HepG2 (cell line): ENCODE results near the gene ZNF367. TPM values are rescaled to one million over a fixed set of nuclear protein-coding genes. Genes with fewer than 3 reads are reported as not detected.

ENCODE experiments used
- ELF1 ChIP-seq: sonication (generic); formaldehyde crosslinking; IDR thresholded peaks from 2 replicates; pipeline ENCODE4 v1.4.0; 2020; ENCODE audit warnings: missing genetic modification reagents
- EP300 ChIP-seq, 3 experiments: sonication (generic) in 1 of 3; formaldehyde crosslinking in 1 of 3; IDR thresholded peaks; 2 replicates each; pipeline versions ENCODE4 v1.5.1 to v1.6.1; 2011 to 2020; ENCODE audit warnings: low read depth in 2 of 3, low read length in 2 of 3, borderline replicate concordance in 1 of 3, improper control_type of control experiment in 1 of 3, mild to moderate bottlenecking in 1 of 3, missing genetic modification reagents in 1 of 3, moderate library complexity in 1 of 3
- FIP1L1 ChIP-seq: fragments of 200-400 bp; formaldehyde crosslinking; IDR thresholded peaks from 2 replicates; pipeline ENCODE4 v1.6.1; 2018; ENCODE audit warnings: low read depth, mild to moderate bottlenecking, low read length, moderate library complexity, borderline replicate concordance; ENCODE audit not compliant: insufficient read depth
- KDM5B ChIP-seq: sonication (generic); formaldehyde crosslinking; IDR thresholded peaks from 2 replicates; pipeline ENCODE4 v1.4.0; 2020; ENCODE audit warnings: missing genetic modification reagents, mild to moderate bottlenecking, borderline replicate concordance
- MTA3 ChIP-seq: sonication (generic); formaldehyde crosslinking; IDR thresholded peaks from 2 replicates; pipeline ENCODE4 v1.4.0; 2020; ENCODE audit warnings: missing genetic modification reagents
- MZF1 ChIP-seq: sonication (generic); formaldehyde crosslinking; IDR thresholded peaks from 2 replicates; pipeline ENCODE4 v1.8.1; 2023; ENCODE audit warnings: mild to moderate bottlenecking, missing genetic modification reagents, borderline replicate concordance
- REXO4 ChIP-seq: sonication (generic); formaldehyde crosslinking; IDR thresholded peaks from 2 replicates; pipeline ENCODE4 v1.8.0; 2022; ENCODE audit warnings: missing genetic modification reagents, mild to moderate bottlenecking, borderline replicate concordance
- SALL1 ChIP-seq: sonication (generic); formaldehyde crosslinking; IDR thresholded peaks from 2 replicates; pipeline ENCODE4 v1.8.0; 2022; ENCODE audit warnings: mild to moderate bottlenecking, missing genetic modification reagents
- TEAD3 ChIP-seq: optimal IDR thresholded peaks from 2 replicates; pipeline ENCODE3; 2016; ENCODE audit warnings: borderline replicate concordance
- ZC3H13 ChIP-seq: sonication (generic); formaldehyde crosslinking; IDR thresholded peaks from 2 replicates; pipeline ENCODE4 v1.8.1; 2023; ENCODE audit warnings: mild to moderate bottlenecking, missing genetic modification reagents, moderate library complexity
- ZHX1 ChIP-seq: sonication (generic); formaldehyde crosslinking; IDR thresholded peaks from 2 replicates; pipeline ENCODE4 v1.8.1; 2022; ENCODE audit warnings: low read depth, mild to moderate bottlenecking, missing genetic modification reagents
- ZNF598 ChIP-seq: sonication (generic); formaldehyde crosslinking; IDR thresholded peaks from 2 replicates; pipeline ENCODE4 v1.5.1; 2020; ENCODE audit warnings: mild to moderate bottlenecking, missing genetic modification reagents, borderline replicate concordance
- ZSCAN12 ChIP-seq: sonication (generic); formaldehyde crosslinking; IDR thresholded peaks from 2 replicates; pipeline ENCODE4 v1.9.0; 2021; ENCODE audit warnings: mild to moderate bottlenecking, missing genetic modification reagents
- polyA plus RNA-seq, 8 experiments: library from polyadenylated mRNA; depleted of rRNA in 3 of 8; stranded (reverse) in 7 of 8; unstranded in 1 of 8; fragments of >200 nt; fragmentation: Illumina TruSeq in 4 of 8; extraction: Trizol in 4 of 8; gene quantifications; 2 replicates each; pipeline versions ENCODE4 v1.2.1 to v1.2.3, GENCODE V29; 2011 to 2016; ENCODE audit warnings: low read depth in 4 of 8, missing spikeins in 1 of 8, mixed read lengths in 1 of 8; ENCODE audit not compliant: insufficient read depth in 1 of 8
- total RNA-seq, 5 experiments: library from RNA; depleted of rRNA; stranded (reverse); fragments of >200 nt; fragmentation: Illumina TruSeq; extraction: Trizol; gene quantifications; 2 replicates each; pipeline ENCODE4 v1.2.3, GENCODE V29; 2016; ENCODE audit warnings: low read depth in 1 of 5
- TF ChIP-seq, protein P1 (sequence below): sonication (generic); formaldehyde crosslinking; IDR thresholded peaks from 2 replicates; pipeline ENCODE4 v1.4.0; 2020; ENCODE audit warnings: missing genetic modification reagents
- TF ChIP-seq, protein P2 (sequence below): IDR thresholded peaks from 2 replicates; pipeline ENCODE4 v1.6.1; 2016; ENCODE audit warnings: low read depth
- TF ChIP-seq, protein P3 (sequence below): sonication (generic); formaldehyde crosslinking; IDR thresholded peaks from 2 replicates; pipeline ENCODE4 v1.8.0; 2022; ENCODE audit warnings: mild to moderate bottlenecking, missing genetic modification reagents; ENCODE audit not compliant: insufficient replicate concordance
- TF ChIP-seq, protein P4 (sequence below): sonication (generic); formaldehyde crosslinking; IDR thresholded peaks from 2 replicates; pipeline ENCODE4 v1.4.0; 2020; ENCODE audit warnings: missing genetic modification reagents

Gene ZNF367
- total and polyA plus RNA-seq, 2 of the 13 experiments (the other 11 are each of a cell fraction or from before 2014, with no cell fraction given): 2.9 to 7.7 TPM

DNA sequence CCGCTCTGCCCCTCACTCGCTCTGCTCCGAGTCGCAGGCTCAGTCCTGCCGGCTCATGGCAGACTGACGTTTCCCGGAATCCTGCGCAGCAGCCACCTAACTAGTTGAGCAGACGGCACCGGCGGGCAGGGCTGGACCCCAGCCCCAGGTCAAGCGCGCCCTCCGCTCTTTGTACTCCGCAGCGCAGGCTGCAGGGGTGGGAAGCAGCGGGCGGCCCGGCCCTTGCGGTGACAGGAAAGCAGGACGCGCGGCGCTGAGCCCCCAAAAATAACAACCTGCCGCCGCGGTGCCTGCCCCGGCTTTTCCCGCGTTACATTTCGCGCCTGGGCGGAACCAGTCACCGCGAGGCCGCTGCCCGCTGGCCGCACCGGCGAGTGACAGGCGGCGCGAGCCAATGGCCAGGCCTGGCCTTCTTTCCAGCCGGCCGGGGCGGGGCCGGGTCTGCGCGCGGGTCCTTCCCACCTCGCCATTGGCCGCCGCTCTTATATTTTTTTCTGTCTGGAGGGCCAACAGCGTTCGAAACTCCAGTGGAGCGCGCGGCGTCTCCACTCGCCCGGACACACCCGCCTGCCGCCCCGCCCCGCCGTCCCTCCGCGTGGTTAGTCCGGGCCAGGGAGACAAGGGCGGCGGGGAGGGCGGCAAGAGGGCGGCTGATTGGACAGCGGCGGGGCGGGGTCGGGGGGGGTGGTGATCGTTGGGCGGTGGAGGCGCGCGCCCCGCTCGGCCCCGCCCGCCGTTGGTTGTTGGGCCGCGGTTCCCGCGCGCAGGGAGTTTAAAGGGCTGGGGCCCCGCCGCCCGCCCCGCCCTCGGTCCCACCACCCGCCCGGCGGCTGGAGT is at the start of gene ZNF367 (continued):
- TF ChIP-seq FIP1L1 (no peak), ELF1 (no peak), ZC3H13 (peak; percentile 95), MTA3 (CRISPR knock-in tag) (no peak), SALL1 (CRISPR knock-in tag) (peak; percentile 58; the same call in 1 of the 2 replicates), ZSCAN12 (CRISPR knock-in tag) (no peak), KDM5B (CRISPR knock-in tag) (no peak; the same call in 1 of the 2 replicates), TEAD3 (CRISPR knock-in tag) (peak; percentile 15), ZNF598 (CRISPR knock-in tag) (peak; percentile 54), EP300 (IDR thresholded peaks at IDR 0.05; ENCODE audit: low read depth in 2 of 2, low read length in 2 of 2) (no peak; a peak in 1 of 4 replicates), EP300 (CRISPR knock-in tag; IDR thresholded peaks at IDR 0.05; ENCODE audit: borderline replicate concordance) (no peak), REXO4 (CRISPR knock-in tag) (0 out of 2 replicates have a peak, but pooled peaks have one; percentile 77), MZF1 (CRISPR knock-in tag) (no peak), ZHX1 (CRISPR knock-in tag) (no peak)
- TF ChIP-seq, protein P1, sequence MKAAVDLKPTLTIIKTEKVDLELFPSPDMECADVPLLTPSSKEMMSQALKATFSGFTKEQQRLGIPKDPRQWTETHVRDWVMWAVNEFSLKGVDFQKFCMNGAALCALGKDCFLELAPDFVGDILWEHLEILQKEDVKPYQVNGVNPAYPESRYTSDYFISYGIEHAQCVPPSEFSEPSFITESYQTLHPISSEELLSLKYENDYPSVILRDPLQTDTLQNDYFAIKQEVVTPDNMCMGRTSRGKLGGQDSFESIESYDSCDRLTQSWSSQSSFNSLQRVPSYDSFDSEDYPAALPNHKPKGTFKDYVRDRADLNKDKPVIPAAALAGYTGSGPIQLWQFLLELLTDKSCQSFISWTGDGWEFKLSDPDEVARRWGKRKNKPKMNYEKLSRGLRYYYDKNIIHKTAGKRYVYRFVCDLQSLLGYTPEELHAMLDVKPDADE (CRISPR knock-in tag): no peak
- TF ChIP-seq, protein P2, sequence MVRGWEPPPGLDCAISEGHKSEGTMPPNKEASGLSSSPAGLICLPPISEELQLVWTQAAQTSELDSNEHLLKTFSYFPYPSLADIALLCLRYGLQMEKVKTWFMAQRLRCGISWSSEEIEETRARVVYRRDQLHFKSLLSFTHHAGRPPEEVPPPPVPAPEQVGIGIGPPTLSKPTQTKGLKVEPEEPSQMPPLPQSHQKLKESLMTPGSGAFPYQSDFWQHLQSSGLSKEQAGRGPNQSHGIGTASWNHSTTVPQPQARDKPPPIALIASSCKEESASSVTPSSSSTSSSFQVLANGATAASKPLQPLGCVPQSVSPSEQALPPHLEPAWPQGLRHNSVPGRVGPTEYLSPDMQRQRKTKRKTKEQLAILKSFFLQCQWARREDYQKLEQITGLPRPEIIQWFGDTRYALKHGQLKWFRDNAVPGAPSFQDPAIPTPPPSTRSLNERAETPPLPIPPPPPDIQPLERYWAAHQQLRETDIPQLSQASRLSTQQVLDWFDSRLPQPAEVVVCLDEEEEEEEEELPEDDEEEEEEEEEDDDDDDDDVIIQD (CRISPR knock-in tag): no peak
- TF ChIP-seq, protein P3, sequence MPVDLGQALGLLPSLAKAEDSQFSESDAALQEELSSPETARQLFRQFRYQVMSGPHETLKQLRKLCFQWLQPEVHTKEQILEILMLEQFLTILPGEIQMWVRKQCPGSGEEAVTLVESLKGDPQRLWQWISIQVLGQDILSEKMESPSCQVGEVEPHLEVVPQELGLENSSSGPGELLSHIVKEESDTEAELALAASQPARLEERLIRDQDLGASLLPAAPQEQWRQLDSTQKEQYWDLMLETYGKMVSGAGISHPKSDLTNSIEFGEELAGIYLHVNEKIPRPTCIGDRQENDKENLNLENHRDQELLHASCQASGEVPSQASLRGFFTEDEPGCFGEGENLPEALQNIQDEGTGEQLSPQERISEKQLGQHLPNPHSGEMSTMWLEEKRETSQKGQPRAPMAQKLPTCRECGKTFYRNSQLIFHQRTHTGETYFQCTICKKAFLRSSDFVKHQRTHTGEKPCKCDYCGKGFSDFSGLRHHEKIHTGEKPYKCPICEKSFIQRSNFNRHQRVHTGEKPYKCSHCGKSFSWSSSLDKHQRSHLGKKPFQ (CRISPR knock-in tag): peak; percentile 49
- TF ChIP-seq, protein P4, sequence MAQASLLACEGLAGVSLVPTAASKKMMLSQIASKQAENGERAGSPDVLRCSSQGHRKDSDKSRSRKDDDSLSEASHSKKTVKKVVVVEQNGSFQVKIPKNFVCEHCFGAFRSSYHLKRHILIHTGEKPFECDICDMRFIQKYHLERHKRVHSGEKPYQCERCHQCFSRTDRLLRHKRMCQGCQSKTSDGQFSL (CRISPR knock-in tag): no peak
